HG03066 (cell line): ENCODE data around the gene PTPRG.

Experiments used
- ATAC-seq: cut with Tn5 transposase; IDR thresholded peaks from one replicate; pipeline ENCODE4 v1.9.1; 2021; ENCODE audit warnings: low read depth; ENCODE audit not compliant: unreplicated experiment

Gene PTPRG

GRCh38 chr3:61938878-61939549 is 377.6 kb downstream of the PTPRG start:
- ATAC-seq, result no peak

- no peak for ATAC-seq
Observed at GRCh38 chr3:61940236-61940635, 378.9 kb downstream of the PTPRG start.

DNA sequence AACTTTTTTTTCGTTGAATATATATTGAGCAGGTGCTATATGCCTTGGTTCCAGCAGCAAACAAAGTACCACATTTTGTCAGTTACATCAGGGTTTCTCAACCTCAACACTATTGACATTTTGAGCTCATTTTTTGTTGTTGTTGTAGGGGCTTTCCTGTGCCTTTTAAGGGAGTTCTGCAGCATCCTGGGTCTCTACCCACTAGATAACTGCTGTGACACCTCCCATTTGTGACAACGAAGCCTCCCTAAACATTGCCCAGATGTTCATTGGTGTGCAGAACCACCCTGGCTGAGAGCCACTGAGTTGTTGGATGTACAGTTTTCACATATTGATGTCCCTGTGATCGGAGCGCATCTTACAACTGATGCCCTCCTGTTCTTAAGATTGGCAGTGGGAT is 382.6 kb downstream of the PTPRG start:
- no peak for ATAC-seq

DNA sequence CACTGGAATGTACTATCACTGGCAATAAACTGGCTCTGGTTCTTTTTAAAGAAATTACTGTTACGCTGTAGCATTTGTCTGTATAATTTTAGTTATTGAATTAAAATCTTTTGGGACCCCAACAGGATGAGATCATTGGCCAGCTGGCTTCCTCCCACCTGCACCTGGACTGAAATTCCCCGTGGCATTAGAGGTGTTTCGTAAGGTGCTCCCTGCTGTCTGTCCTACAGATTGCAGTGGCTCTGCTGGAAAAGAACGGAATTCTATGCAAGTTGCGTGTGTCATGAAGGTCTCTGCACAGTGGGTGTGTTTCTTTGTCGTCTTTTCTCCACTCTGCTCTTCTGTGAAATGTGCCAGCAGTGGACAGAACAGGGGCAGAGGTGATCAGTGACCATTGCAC is 383.4 kb downstream of the PTPRG start:
- no peak for ATAC-seq

DNA sequence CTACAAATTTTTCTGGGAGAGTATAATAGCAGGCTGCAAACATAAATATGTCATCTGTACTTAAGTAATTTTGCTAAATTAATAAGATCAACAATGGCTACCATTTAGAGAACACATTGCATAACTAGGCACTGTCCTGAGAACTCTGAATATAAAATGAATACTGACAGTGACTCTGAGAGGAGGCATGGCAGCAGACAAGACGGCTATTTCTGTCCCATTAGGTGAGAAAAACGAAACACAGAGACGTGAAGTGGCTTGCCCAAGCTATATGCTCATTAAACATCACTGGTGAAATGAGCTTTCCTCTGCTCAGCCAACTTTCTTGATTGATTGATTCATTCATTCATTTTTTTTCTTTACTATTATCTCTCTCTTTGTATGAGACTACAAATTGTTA is 384.3 kb downstream of the PTPRG start:
- ATAC-seq, result no peak

GRCh38 chr3:61946570-61947324 is 385.4 kb downstream of the PTPRG start:
- no peak for ATAC-seq

- ATAC-seq, result no peak
Observed at GRCh38 chr3:61947456-61947855, 386.1 kb downstream of the PTPRG start.

DNA sequence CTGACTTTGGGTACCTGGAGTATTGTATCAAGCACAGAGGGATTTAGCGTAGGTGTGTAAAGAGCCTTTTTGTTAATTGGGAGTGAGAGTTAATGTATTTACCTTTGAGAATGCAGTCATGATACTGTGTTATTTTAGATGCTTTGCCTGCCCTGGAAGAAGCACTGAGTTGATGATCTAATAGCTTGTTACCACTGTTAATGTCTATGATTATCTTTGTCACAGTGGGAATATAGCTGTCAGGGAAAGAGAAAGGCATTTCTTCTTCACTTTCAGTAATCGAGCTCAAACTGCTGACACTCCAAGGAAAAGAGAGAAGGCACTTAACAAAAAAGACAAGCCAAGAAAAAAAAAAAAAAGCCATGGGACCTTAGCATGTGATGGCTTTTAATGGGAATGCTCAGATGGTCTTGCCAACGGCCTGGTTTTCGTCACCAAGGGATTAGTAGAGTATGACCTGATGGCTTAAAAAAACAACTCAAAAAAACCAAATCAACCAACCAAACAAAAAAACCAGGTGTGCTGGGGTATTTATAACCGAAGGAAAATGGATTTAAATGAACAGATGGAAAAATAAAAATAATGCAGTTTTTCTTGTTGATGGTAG is 387.4 kb downstream of the PTPRG start:
- no peak for ATAC-seq

DNA sequence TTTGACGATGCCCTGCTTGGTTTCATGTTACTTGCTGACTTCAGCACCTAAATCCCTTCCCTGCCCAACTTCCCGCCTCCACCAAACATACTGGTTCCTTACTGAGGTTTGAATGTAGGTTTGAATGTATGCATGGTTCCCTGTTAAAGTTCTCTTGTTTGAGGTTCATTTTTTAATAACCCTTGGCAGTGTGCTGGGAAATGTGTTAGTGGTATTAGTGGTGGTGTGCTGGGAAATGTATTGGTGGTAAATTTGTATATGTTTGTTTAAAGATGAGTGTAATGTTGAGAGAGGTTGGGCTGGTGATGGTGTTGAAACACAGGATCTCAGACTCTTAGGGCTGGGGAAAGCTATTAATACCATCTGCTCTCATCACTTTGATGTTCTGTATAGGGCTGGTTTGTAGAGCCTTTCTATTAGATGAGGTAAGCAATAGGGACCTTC is 392.7 kb downstream of the PTPRG start:
- no peak for ATAC-seq

DNA sequence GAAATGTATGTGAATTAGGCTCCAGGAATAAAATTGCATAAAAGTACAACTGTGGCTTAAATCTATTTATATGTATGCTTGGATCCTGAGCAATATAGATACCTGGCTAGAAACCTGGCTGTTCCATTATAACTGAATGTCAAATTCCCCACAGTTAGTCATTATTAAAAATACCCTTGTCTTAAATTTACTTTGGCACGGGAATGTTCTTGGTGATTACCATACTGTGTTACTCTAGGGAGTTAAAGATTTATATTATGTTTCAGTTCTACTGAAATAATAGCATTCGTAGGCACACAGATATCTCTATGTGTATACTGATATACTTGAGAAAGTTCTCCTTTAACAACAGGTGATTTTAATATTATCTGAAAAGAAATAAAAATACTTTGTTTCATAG is 394.1 kb downstream of the PTPRG start:
- no peak for ATAC-seq

- no peak for ATAC-seq
Observed at GRCh38 chr3:61956236-61956635, 394.9 kb downstream of the PTPRG start.

- no peak for ATAC-seq
Observed at GRCh38 chr3:61957259-61957658, 395.9 kb downstream of the PTPRG start.

DNA sequence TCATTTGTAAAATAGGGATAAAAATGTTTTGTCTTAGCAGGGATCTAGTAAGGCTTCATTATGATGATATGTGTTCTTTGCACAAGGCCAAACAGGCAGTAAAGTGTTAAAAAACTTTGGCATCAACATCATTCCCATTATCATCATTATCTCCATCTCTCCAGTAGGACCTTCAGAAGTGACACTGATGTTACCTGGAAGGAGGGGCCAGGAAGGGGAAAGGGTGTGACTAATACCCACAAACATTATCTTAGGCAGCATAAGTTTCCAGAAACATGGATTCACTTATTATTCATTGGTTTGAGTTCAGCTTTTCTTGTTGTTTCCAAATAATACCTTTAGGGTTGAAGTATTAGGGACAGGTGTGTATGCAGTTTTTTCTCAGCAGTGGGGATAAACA is 399.6 kb downstream of the PTPRG start:
- ATAC-seq, result no peak

DNA sequence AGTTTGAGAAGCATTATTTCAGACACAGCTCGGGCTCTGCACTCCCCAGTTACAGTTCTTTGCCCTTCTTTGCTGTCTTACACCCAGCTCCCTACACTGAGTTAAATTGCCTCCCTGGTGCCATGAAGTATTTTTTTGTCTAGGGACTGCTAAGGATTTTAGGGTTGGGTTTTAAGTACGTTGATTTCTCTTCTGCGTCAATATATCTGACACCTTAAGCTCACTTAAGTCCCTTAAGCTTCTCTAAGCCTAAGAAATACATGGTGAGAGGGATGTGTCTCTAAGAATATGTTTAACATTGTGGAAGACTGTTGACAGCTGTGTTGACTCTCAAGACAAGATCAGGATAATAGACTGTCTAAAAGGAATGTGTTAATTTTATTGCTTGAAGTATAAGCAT is 400.5 kb downstream of the PTPRG start:
- ATAC-seq, result no peak

DNA sequence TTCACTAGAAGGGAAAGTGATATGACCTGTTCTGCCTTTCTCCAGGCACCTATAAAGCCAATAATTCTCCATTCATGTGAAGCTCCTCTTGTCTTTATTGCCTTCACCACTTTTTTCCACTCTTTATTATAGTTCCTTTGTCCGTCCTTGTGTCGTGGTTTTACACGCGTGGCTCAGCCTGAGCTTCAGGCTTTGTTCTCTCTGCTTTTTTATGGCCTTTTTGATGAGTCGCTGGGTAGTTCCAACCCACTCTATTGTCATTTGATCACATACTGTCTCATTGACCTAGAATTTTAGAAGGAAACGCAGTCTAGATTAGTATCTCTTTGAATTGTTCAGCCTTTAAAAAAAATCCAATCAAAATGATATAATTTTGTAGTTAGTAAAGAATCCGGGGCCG is 403.2 kb downstream of the PTPRG start:
- ATAC-seq, result no peak

DNA sequence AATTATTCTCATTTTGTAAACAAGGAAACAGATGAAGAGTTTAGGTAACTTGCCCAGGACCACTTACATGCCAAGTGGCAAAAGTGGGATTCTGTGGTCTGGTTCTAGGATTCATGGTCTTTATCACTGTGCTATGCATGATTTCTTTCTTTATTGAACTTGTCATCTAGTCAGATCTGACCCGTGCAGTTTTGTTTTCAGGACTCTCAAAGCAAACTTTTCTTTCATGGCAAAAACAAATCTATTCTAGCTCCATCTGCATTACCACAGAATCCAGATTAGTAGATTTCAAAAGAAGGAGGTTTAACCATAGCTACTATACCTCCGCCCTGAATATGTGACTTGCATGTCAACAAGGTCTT is 404.4 kb downstream of the PTPRG start:
- no peak for ATAC-seq

DNA sequence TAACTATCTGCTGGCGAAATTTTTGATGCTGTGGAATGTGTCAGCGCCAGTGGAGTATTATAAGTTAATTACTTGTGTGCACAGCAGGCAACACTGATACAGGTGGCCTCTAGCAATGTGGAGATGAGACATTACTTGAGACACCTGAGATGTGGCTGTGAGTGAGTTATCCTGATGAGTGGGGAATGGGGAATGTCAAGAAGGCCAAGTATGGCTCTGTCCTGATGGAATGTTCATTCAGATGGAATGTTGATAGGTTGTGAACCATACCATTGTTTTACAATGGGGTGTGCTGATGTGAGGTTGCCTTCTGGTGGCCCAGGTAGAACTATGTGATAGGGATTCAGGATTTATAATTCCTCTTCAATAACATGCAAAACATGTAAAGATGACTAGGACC is 404.8 kb downstream of the PTPRG start:
- ATAC-seq, result no peak

DNA sequence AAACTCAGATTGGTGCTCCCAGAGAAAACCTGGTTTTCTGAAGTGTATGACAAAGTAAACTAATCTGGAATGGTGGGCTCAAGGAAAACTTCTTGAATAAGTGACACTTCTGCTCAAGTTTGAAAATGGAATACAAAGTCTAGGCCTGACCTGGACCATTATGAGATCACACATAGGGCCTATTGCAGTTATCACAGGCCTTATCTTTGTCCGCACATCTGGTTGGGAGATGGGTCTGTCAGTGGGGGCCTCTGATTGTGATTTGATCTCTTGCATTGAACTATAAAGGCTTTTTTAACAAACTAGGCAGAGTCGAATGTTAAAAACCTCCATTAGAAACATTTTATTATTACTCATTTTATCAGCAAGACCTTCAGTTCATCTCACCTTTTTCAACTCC is 405.6 kb downstream of the PTPRG start:
- ATAC-seq, result no peak

GRCh38 chr3:61967937-61968336 is 406.6 kb downstream of the PTPRG start:
- ATAC-seq, result no peak

DNA sequence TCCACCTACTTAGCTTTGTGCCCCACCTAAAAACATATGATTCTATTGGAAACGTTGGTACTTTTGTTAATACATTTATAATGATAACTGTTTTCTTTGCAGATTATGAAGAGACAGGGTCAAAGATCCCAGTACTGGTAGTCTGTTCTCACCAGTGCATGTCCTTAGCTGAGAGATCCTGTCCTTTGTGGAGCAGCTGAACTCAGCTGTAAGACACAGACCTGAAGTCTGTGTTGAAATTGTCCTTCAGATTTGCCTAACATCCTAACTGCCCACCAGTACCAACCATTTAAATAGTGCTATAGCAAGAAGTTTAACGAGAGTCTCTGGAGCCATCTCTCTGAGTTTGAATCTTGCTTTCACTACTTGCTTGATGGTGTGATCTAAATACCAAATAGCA is 413.3 kb downstream of the PTPRG start:
- ATAC-seq, result no peak

GRCh38 chr3:61975199-61975598 is 413.8 kb downstream of the PTPRG start:
- no peak for ATAC-seq

DNA sequence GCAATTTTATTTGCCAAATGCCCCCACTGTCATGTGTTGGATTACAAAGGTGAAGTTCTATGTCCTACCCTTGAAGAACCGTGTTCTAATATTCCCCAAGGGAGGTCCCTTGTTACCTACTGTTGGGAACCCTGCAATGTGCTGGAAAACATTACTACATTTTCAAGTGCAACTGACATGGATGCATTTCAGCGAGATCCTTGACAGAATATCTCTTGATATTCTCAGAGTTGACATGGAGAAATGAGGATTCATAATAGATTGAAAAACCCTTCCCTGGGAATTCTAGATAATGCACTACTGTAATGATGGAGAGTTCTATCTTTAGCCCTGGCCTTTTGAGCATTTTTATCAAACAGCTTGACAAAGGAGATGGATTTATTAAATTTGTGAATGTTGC is 414.6 kb downstream of the PTPRG start:
- ATAC-seq, result no peak
